HS-27A (cell line): ENCODE results near the gene AVPR1B.
"Not testable (repeated sequence)": the region's sequence is repeated elsewhere in the genome, so short reads cannot be mapped to it uniquely, and the experiment has no call there.

ENCODE experiments used
- DNase-seq: peaks from one replicate; pipeline ENCODE4 v3.0.0-alpha.2; 2012; ENCODE audit warnings: low read depth, missing footprints

The AVPR1B gene

DNA sequence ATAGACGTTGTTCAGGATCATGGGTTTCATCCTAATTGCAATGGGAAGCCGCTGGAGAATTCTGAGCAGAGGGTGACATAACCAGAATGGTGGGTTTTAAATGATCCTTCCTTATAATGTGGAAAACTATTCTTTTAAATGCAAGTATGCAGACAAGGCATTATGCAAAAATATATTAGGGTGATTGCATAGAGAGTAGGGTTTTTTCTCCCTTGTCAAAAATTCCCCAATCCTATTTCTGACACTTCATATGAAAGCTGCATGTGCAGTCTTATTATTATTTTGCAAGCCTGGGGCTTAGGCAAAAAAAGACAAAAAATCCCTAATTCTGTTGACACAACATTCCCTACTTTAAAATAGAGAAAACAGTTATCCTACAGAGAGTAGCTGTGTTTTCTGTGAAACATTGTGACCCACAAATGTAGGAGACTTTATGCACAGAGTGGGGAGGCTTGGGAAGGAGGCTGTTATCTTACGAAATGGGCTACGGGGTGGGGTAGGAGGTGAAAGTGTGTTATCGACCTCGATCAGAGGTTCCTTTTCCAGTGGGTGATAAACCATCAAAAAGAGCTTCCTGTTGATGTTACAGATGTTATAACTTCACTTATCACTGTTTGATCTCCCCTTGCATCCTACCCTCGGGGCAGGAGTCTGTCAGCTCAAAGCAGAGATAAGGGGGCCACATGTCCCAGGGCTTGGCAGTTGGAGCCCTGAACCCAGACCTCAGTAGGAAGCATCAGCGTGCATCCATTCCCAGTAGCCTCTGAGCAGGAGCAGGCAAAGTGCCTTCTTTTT, 37.0 kb downstream of the AVPR1B start:
- DNase-seq: no peak

DNA sequence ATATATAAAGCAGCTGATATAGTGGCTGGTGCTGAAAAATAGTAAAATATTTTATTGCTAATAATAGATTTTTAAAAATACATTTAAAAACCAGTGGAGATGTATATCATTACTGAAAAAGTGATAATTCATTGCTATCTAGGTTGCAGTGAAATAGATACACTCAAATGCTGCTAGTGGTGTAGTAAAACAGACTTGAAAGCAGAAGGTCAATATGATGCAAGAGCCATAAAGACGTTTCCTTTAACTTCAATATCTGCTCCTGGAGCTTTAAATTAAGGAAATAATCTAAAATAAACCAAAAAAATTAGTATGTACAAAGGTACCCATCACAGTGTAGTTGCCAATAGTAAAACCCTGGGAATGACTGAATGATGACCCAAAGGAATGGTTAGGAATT, 38.1 kb downstream of the AVPR1B start:
- DNase-seq: no peak

DNA sequence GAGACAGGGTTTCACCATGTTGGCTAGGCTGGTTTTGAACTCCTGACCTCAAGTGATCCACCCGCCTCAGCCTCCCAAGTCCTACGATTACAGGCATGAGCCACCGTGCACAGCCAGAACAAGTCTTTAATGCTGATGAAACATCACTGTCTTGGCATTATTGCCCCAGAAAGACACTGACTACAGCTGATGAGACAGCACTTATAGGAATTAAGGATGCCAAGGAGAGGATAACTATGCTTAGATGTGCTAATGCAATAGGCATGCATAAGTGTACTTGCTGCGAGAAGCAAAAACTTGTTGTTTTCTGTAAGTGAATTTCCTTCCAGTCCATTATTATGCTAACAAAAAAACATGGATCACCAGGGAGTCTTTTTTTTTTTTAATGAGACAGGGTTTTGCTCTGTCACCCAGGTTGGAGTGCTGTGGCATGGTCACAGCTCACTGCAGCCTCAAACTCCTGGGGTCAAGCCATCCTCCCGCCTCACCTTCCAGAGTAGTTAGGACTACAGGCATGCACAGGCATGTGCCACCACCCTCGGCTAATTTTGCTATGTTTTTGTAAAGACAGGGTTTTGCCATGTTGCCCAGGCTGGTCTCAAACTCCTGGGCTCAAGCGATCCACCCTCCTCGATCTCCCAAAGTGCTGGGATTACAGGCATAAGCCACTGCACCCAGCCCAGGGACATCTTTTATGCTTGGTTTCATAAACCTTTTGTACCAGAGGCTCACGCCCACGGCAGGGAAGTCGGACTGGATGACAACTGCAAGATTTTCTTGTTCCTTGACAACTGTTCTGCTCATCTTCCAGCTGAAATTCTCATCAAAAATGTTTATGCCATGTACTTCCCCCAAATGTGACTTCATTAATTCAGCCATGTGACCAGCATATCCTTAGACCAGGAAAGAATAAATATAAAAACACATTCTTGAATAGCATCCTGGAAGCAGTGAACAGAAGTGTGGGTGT, 41.1 kb downstream of the AVPR1B start:
- no peak for DNase-seq

DNA sequence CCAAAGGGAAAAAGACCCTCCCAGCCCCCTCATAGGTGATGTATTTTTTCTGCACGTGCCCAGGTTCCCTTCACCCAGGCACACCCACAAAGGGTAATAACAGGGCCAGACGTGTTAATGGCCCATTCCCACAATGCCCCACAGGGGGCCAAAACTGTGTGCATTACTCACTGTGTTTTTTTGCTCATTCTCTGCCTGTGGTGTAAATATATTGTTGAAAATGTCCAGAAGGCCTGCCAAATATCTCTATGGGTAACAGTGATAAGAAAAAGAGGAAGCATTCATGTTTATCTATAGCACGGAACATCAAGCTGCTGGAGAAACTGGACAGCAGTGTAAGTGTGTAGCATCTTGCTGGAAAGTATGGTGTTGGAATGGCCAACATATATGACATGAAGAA, 42.3 kb downstream of the AVPR1B start:
- DNase-seq: no peak

DNA sequence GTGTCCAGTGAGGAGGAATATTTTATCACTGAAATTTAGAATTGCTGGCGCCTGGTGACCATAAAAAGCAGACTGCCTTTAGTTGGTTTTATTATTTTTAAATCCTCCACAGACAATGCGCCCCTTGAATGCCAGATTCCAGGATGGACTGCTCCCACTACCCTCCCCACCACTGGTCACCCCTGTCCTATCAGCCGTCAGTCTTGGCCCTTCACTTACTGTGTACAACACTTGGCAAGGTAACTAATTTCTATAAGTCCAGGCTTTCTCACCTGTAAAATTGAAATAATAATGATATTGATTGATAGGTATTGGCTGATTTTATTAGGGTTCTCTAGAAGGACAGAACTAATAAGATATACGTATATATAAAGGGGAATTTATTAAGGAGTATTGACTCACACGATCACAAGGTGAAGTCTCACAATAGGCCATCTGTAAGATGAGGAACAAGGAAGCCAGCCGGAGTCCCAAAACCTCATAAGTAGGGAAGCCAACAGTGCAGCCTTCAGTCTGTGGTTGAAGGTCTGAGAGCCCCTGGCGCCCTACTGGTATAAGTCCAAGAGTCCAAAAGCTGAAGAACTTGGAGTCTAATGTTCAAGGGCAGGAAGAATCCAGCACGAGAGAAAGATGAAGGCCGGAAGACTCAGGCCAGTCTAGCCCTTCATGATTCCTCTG, 46.4 kb downstream of the AVPR1B start:
- no peak for DNase-seq

DNA sequence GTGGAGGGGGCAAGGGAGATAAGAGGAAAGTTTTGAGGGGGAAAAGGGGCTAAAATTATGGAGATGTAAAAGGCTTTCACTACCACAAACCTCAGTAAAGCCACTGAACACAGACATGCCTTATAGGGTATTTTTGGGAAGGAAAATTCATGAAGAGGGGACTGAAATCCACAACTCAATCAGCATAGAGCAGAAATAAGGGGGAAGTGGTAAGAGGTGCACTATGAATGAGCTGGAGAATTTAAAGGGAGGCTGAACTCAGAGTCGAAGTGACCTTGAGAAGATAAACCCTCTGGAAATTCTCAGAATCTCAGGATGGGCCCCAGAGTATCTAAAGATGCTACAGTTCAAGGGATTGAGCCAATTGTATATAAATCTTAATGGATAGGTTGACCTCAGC, 48.9 kb downstream of the AVPR1B start:
- DNase-seq: no peak

DNA sequence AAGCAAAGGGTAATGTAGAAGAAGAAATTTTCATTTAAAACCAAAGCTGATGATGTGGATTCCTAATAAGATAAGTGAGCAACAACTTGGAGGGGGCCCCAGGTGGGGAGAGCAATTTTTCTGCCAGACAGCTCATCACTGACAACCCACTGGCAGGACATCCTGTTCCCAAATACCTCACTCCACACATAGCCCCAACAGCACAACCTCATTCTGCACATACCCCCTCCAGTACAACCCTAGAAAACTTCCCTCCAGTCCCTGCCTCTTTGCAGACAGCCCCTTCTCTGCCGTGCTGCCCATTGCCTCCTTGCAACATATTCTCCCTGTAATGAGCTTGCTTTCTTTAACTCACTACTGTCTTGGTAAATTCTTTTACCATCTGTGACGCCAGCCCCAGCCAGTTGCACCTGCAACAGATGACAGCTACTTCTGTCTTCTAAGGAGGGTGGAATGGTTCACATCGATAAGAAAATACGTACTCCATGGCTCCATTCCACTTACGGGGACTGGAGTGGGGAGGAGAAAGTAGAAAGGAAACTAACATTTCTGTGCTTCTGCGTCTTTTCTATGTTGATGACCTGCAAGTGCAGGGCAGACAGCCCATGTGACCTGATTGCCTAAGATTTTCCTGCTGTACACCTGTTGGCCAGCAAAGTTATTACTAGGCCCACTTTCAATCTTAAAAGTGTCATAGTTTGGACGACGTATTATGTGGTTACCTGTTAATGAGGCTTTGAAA, 49.5 kb downstream of the AVPR1B start:
- no peak for DNase-seq

DNA sequence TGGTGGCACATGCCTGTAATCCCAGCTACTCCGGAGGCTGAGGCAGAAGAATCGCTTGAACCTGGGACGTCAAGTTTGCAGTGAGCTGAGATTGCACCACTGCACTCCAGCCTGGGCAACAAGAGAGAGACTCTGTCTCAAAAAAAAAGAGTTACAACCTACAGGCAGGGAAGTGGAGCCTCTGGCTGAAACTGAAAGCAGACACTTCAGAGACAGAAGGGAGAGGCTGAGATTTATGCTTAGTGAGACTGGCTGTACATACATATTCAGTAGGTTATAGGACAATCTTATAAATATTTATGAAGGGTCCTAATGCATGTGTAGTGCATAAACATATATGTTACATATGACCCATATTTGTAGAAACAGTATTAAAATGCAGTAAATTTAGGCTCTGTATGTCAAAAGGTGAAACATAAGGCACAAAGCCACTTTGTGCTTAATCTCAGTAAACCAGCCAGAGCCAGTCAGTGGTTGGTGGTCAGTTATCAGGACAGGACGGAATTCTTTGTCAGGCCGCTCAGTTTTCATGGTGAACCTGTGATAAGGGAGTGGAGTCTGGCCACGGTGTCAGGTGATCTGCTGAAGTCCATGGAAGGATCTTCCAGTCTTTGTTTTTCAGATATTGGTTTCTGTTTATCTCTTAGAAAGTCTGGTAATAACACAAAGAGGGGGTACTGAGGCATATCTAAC, 50.6 kb downstream of the AVPR1B start:
- no peak for DNase-seq

DNA sequence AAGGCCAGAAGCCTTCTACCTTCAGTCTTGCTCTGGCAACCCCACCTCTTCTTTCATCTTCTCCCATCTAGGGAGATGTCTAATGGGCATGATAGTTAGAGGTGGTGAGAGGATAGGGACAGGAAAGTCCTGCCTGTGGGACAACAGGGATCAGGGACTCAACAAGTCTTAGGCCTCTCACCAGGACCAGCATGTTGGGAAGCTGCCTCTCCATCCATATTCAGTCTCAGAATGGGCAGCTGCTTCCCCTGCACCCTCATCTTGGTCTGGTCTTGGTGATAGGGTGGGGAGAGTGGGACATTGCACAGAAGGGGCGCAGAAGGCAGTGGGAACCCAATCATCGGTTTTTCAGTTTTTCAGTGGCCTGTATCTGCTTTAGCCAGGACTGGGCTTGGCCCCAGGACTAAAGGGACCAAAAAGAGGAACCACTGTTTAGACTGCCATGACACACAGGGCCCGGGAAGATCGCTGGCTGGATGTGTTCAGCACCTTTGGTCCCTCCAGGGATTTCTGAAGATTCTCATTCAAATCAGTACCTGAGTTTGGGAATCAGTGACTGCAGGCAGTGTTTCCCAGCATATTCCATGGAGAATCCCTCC, 51.5 kb downstream of the AVPR1B start:
- no peak for DNase-seq

DNA sequence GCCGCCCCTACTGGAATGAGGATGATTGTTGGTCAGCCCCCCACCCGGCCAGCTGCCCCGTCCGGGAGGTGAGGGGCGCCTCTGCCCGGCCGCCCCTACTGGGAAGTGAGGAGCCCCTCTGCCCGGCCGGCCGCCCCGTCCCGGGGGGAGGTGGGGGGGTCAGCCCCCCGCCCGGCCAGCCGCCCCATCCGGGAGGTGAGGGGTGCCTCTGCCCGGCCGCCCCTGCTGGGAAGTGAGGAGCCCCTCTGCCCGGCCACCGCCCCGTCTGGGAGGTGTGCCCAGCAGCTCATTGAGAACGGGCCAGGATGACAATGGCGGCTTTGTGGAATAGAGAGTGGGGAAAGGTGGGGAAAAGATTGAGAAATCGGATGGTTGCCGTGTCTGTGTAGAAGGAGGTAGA, 52.7 kb downstream of the AVPR1B start:
- DNase-seq: not testable (repeated sequence)

DNA sequence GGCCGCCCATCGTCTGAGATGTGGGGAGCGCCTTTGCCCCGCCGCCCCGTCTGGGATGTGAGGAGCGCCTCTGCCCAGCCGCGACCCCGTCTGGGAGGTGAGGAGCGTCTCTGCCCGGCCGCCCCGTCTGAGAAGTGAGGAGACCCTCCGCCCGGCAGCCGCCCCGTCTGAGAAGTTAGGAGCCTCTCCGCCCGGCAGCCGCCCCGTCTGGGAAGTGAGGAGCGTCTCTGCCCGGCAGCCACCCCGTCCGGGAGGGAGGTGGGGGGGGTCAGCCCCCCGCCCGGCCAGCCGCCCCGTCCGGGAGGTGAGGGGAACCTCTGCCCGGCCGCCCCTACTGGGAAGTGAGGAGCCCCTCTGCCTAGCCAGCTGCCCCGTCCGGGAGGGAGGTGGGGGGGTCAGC, 53.2 kb downstream of the AVPR1B start:
- not testable (repeated sequence) for DNase-seq

DNA sequence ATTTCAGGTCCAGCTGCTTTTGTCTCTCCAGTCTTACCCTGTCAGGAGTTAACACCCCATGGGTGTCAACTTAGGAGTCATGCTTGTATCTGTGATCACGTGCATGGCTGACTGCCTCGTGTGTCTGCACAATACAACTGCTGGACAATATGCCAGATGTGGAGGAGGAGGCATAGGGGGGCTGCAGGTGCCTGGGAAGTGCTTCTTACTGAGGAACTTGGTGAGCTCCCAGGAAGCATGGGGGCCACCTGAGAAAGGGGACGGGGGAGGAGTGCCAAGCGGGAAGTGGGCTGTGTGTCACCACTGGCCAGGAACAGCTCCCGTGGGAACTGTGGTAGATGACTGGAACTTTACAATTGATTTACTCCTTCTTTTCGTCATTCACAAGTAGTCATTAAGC, 54.7 kb downstream of the AVPR1B start:
- DNase-seq: no peak

DNA sequence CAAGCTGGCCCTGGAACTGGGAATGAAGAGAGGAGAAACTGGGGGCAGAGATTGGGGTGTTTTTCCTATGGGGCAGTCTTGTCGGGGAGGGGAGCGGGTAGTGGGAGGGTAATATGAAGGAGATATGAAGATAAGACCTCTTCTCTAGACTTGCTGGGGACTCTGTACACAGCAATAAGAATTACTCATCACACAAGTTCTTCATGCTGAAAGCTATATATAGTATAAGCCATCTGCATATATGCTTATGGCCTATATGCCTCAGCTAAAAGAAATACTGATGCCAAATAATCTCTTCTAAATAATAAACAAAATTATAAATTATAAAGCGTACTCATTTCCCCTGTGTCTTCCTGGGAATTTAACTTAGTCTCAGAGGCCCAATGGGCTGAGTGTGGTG, 56.3 kb downstream of the AVPR1B start:
- no peak for DNase-seq
